Vagina (tissue), 2 donors: ENCODE results near the gene DUSP23. TPM values are rescaled to one million over a fixed set of nuclear protein-coding genes. Genes with fewer than 3 reads are reported as not detected.

ENCODE experiments used
- DNase-seq, 2 donors: peaks; one replicate each; pipeline ENCODE4 v3.0.0-alpha.2; 2017; ENCODE audit errors: extremely low spot score in 2 of 2
- H3K27ac ChIP-seq: fragments of 200-600 bp; sonication (generic); one replicate; pipeline ENCODE4 v1.5.1; 2019
- H3K27me3 ChIP-seq: fragments of 200-600 bp; sonication (generic); one replicate; pipeline ENCODE4 v1.5.1; 2019
- H3K36me3 ChIP-seq, 2 donors: fragments of 200-600 bp; sonication (generic); one replicate each; pipeline ENCODE4 v1.5.1; 2017 to 2019
- H3K4me1 ChIP-seq: fragments of 200-600 bp; sonication (generic); one replicate; pipeline ENCODE4 v1.5.1; 2019
- H3K4me3 ChIP-seq, 2 donors: fragments of 200-600 bp; sonication (generic); 1 replicate in 1 of 2; 2 replicates in 1 of 2; pipeline ENCODE4 v1.5.1; 2016 to 2019
- H3K9me3 ChIP-seq: fragments of 200-600 bp; sonication (generic); one replicate; pipeline ENCODE4 v1.5.1; 2019
- CTCF ChIP-seq, 3 experiments: fragments of 450-650 bp in 2 of 3; fragments of 200-600 bp in 1 of 3; sonication (generic) in 1 of 3; IDR thresholded peaks; one replicate each; pipeline ENCODE4 v1.5.1; 2017 to 2019; ENCODE audit warnings: antibody characterized with exemption in 3 of 3, mild to moderate bottlenecking in 2 of 3, moderate library complexity in 2 of 3
- POLR2A ChIP-seq, 2 donors: fragments of 450-650 bp; IDR thresholded peaks; one replicate each; pipeline ENCODE4 v1.6.1; 2017; ENCODE audit warnings: antibody characterized with exemption in 2 of 2, mild to moderate bottlenecking in 2 of 2, moderate library complexity in 2 of 2
- POLR2AphosphoS5 ChIP-seq, 2 donors: sonication (generic); formaldehyde crosslinking; IDR thresholded peaks; one replicate each; pipeline ENCODE4 v1.9.0; 2017; ENCODE audit warnings: antibody characterized with exemption in 2 of 2, mild to moderate bottlenecking in 2 of 2, low read depth in 1 of 2; ENCODE audit not compliant: insufficient read depth in 1 of 2
- intact Hi-C: fragments of 100-400 bp; cut with DNase I; formaldehyde crosslinking; loops from one replicate; pipeline ENCODE4 v1.15.1; 2023
- total RNA-seq: library from RNA; depleted of rRNA; stranded (reverse); fragments of >200 nt; gene quantifications from one replicate; pipeline ENCODE4 v1.2.3, GENCODE V29; 2016

Gene DUSP23
- total RNA-seq, 1 donor from 2014 or later: 106 TPM

- no peak overlapping the region for H3K27ac ChIP-seq
- no peaks in the 10 kb centered on the region for H3K9me3 ChIP-seq
- TF ChIP-seq POLR2AphosphoS5 (IDR thresholded peaks at IDR 0.05; ENCODE audit: insufficient read depth in 1 of 2, low read depth in 1 of 2) (no peak), POLR2A (IDR thresholded peaks at IDR 0.05) (no peak), CTCF (IDR thresholded peaks at IDR 0.05) (no peak)
- intact Hi-C loops: no loop called here
- no peaks in the 10 kb centered on the region for H3K4me1 ChIP-seq
- no peaks in the 10 kb centered on the region for H3K27me3 ChIP-seq
- no peak for DNase-seq
- H3K36me3 ChIP-seq: no peaks in the 10 kb centered on the region
- H3K4me3 ChIP-seq: no peak overlapping the region
These were observed 27.4 kb upstream of the DUSP23 start for GRCh38 chr1:159753386-159753785.

GRCh38 chr1:159755451-159756007 lies 25.2 kb upstream of the DUSP23 start:
- no peak overlapping the region for H3K4me3 ChIP-seq
- no peak for DNase-seq
- TF ChIP-seq CTCF (IDR thresholded peaks at IDR 0.05): no peak
- no peak for TF ChIP-seq POLR2A (IDR thresholded peaks at IDR 0.05)
- no peak for TF ChIP-seq POLR2AphosphoS5 (IDR thresholded peaks at IDR 0.05; ENCODE audit: insufficient read depth in 1 of 2, low read depth in 1 of 2)
- no peaks in the 10 kb centered on the region for H3K4me1 ChIP-seq
- no peaks in the 10 kb centered on the region for H3K36me3 ChIP-seq
- no peak overlapping the region for H3K27ac ChIP-seq
- H3K9me3 ChIP-seq: no peaks in the 10 kb centered on the region
- no peaks in the 10 kb centered on the region for H3K27me3 ChIP-seq
- intact Hi-C loops: no loop called here

- TF ChIP-seq CTCF (IDR thresholded peaks at IDR 0.05) (no peak), POLR2AphosphoS5 (IDR thresholded peaks at IDR 0.05; ENCODE audit: insufficient read depth in 1 of 2, low read depth in 1 of 2) (no peak), POLR2A (IDR thresholded peaks at IDR 0.05) (no peak)
- no peaks in the 10 kb centered on the region for H3K36me3 ChIP-seq
- DNase-seq: no peak
- no peak overlapping the region for H3K27ac ChIP-seq
- H3K4me3 ChIP-seq: no peak overlapping the region
- H3K27me3 ChIP-seq: no peaks in the 10 kb centered on the region
- H3K4me1 ChIP-seq: no peaks in the 10 kb centered on the region
- intact Hi-C loops: no loop called here
- no peaks in the 10 kb centered on the region for H3K9me3 ChIP-seq
These were observed 24.4 kb upstream of the DUSP23 start for GRCh38 chr1:159756397-159756796.

GRCh38 chr1:159763686-159764085 lies 17.1 kb upstream of the DUSP23 start:
- DNase-seq: no peak
- H3K27me3 ChIP-seq: no peaks in the 10 kb centered on the region
- H3K4me3 ChIP-seq: no peak overlapping the region
- intact Hi-C loops: no loop called here
- no peak overlapping the region for H3K27ac ChIP-seq
- H3K36me3 ChIP-seq: no peaks in the 10 kb centered on the region
- no peak for TF ChIP-seq POLR2AphosphoS5 (IDR thresholded peaks at IDR 0.05; ENCODE audit: insufficient read depth in 1 of 2, low read depth in 1 of 2)
- TF ChIP-seq POLR2A (IDR thresholded peaks at IDR 0.05): no peak
- no peak for TF ChIP-seq CTCF (IDR thresholded peaks at IDR 0.05)
- H3K4me1 ChIP-seq: no peaks in the 10 kb centered on the region
- H3K9me3 ChIP-seq: no peaks in the 10 kb centered on the region

- Histone ChIP-seq H3K9me3 (no peaks in the 10 kb centered on the region), H3K27me3 (no peaks in the 10 kb centered on the region), H3K36me3 (no peaks in the 10 kb centered on the region), H3K27ac (no peak overlapping the region), H3K4me3 (no peak overlapping the region), H3K4me1 (no peaks in the 10 kb centered on the region)
- intact Hi-C loops: no loop called here
- DNase-seq: no peak
- no peak for TF ChIP-seq CTCF (IDR thresholded peaks at IDR 0.05)
- no peak for TF ChIP-seq POLR2A (IDR thresholded peaks at IDR 0.05)
- TF ChIP-seq POLR2AphosphoS5 (IDR thresholded peaks at IDR 0.05; ENCODE audit: insufficient read depth in 1 of 2, low read depth in 1 of 2): no peak
These were observed 15.0 kb upstream of the DUSP23 start for GRCh38 chr1:159765806-159766205.
